NCI-H2196 (cell line): ENCODE results near the gene USP25.

Source experiments
- DNase-seq: peaks from one replicate; lab custom pipeline; 2025; ENCODE audit not compliant: unreplicated experiment; lab: John Stamatoyannopoulos, UW

The USP25 gene

GRCh38 chr21:15804247-15805005, 74.6 kb downstream of the USP25 start:
- DNase-seq: no peak

- no peak for DNase-seq
Observed at GRCh38 chr21:15809065-15809464, 79.3 kb downstream of the USP25 start.

GRCh38 chr21:15809818-15810217, 80.0 kb downstream of the USP25 start:
- no peak for DNase-seq

- DNase-seq: no peak
Observed at GRCh38 chr21:15815285-15815684, 85.5 kb downstream of the USP25 start.

- DNase-seq: no peak
Observed at GRCh38 chr21:15820327-15820726, 90.5 kb downstream of the USP25 start.

GRCh38 chr21:15820852-15821379, 91.1 kb downstream of the USP25 start:
- no peak for DNase-seq

- DNase-seq: no peak
Observed at GRCh38 chr21:15823486-15824150, 93.8 kb downstream of the USP25 start.

- no peak for DNase-seq
Observed at GRCh38 chr21:15825700-15826099, 95.9 kb downstream of the USP25 start.

- no peak for DNase-seq
Observed at GRCh38 chr21:15826147-15826780, 96.5 kb downstream of the USP25 start.

GRCh38 chr21:15826908-15827601, 97.3 kb downstream of the USP25 start:
- DNase-seq: no peak

- no peak for DNase-seq
Observed at GRCh38 chr21:15831497-15831896, 101.7 kb downstream of the USP25 start.

GRCh38 chr21:15837645-15838044, 107.9 kb downstream of the USP25 start:
- DNase-seq: no peak

GRCh38 chr21:15839026-15839425, 109.2 kb downstream of the USP25 start:
- no peak for DNase-seq

GRCh38 chr21:15839601-15840000, 109.8 kb downstream of the USP25 start:
- DNase-seq: no peak

GRCh38 chr21:15840406-15840805, 110.6 kb downstream of the USP25 start:
- no peak for DNase-seq

- DNase-seq: peak; percentile 7
Observed at GRCh38 chr21:15841856-15842564, 112.2 kb downstream of the USP25 start.

- no peak for DNase-seq
Observed at GRCh38 chr21:15842565-15842880, 112.7 kb downstream of the USP25 start.

- no peak for DNase-seq
Observed at GRCh38 chr21:15843766-15844165, 114.0 kb downstream of the USP25 start.

- no peak for DNase-seq
Observed at GRCh38 chr21:15848634-15849560, 119.1 kb downstream of the USP25 start.

GRCh38 chr21:15849927-15850326, 120.1 kb downstream of the USP25 start:
- no peak for DNase-seq
